ENCODE results near the gene SPIRE2. TPM values are rescaled to one million over a fixed set of nuclear protein-coding genes. Genes with fewer than 3 reads are reported as not detected.

SPIRE2 gene
- total and polyA plus RNA-seq, 2 donors: 1.6 to 3.7 TPM

DNA sequence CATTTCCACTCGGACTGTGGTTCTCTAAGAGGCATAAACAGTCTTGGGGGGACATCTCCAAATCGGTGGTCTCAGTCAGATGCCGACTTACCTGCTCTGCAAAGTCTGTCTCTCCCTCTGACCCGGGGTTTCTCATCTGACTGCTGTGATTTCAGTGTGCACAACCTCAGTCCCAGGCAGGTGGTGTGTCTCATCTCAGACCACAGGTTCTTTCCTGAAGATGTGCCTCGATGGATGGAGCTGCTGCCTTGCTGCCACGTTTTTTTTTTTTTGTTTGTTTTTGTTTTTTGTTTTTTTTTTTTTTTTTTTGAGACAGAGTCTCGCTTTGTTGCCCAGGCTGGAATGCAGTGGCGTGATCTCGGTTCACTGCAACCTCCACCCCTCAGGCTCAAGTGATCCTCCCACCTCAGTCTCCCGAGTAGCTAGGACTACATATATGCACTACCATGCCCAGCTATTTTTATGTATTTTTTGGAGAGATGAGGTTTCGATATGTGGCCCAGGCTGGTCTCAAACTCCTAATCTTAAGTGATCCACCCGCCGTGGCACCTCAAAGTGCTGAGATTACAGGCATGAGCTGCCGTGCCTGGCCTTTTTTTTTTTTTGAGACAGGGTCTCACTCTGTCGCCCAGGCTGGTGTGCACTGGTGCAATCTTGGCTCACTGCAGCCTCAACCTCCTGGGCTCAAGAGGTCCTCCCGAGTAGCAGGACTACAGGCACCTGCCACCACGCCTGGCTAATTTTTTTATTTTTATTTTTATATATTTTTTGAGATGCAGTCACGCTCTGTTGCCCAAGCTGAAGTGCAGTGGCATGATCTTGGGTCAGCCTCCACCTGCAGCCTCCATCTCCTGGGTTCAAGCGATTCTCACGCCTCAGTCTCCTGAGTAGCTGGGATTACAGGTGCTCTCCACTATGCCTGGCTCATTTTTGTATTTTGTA lies 15.4 kb downstream of the SPIRE2 start:
- H3K9me3 ChIP-seq (ENCODE audit: control insufficient read depth in 2 of 2, insufficient read depth in 1 of 2, low read length in 1 of 2): no peaks in the 10 kb centered on the region
- 86% methylated on average over 19 of the region's 20 CpGs for WGBS
- H3K27ac ChIP-seq (ENCODE audit: low read depth in 1 of 2, low read length in 1 of 2): no peak overlapping the region
- H3K27me3 ChIP-seq (ENCODE audit: control insufficient read depth in 2 of 2, insufficient read depth in 1 of 2, low read length in 1 of 2): peaks cover 0 to 2% of the 10 kb centered on the region in 2 donors
- H3K4me3 ChIP-seq (ENCODE audit: low read length in 2 of 2): no peak overlapping the region
- peaks cover 0 to 14% of the 10 kb centered on the region in 2 donors for H3K4me1 ChIP-seq (ENCODE audit: control insufficient read depth in 2 of 2, insufficient read depth in 2 of 2, low read length in 2 of 2)
- no peaks in the 10 kb centered on the region for H3K36me3 ChIP-seq (ENCODE audit: control insufficient read depth in 2 of 2, insufficient read depth in 2 of 2, low read length in 1 of 2)
- DNase-seq (ENCODE audit: low read depth in 6 of 9, low spot score in 9 of 9): no peak

DNA sequence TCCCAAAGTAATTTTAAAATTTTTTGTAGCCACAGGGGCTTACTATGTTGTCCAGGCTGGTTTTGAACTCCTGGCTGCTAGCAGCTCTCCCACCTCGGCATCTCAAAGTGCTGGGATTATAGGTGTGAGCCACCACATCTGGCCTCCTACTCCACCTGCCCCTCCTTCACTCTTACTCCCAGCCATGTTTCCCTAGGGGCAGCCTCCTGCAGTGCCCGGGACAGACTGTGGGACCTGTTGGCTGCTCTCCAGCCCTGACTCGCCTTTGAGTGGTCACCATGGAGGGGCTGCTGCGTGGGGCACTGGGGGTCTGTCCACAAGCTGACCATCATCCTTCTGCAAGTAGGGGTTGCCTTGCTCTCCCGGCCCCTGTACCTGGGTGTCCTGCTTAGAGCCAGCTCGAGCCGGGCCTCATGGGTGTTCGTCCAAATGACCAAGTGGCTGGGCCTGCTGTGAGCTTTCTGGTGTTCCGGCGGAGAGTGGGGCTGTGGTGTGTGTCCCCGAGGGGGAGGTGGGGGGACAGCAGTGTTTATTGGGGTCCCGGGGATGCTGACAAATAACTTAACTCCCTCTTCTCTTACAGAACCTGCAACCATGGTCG lies 16.6 kb downstream of the SPIRE2 start:
- peaks cover 0 to 2% of the 10 kb centered on the region in 2 donors for H3K27me3 ChIP-seq (ENCODE audit: control insufficient read depth in 2 of 2, insufficient read depth in 1 of 2, low read length in 1 of 2)
- H3K4me3 ChIP-seq (ENCODE audit: low read length in 2 of 2): no peak overlapping the region
- WGBS: 93% methylated on average over 13 of the region's 13 CpGs
- H3K9me3 ChIP-seq (ENCODE audit: control insufficient read depth in 2 of 2, insufficient read depth in 1 of 2, low read length in 1 of 2): no peaks in the 10 kb centered on the region
- no peaks in the 10 kb centered on the region for H3K36me3 ChIP-seq (ENCODE audit: control insufficient read depth in 2 of 2, insufficient read depth in 2 of 2, low read length in 1 of 2)
- H3K27ac ChIP-seq (ENCODE audit: low read depth in 1 of 2, low read length in 1 of 2): no peak overlapping the region
- peaks cover 0 to 14% of the 10 kb centered on the region in 2 donors for H3K4me1 ChIP-seq (ENCODE audit: control insufficient read depth in 2 of 2, insufficient read depth in 2 of 2, low read length in 2 of 2)
- no peak for DNase-seq (ENCODE audit: low read depth in 6 of 9, low spot score in 9 of 9)

DNA sequence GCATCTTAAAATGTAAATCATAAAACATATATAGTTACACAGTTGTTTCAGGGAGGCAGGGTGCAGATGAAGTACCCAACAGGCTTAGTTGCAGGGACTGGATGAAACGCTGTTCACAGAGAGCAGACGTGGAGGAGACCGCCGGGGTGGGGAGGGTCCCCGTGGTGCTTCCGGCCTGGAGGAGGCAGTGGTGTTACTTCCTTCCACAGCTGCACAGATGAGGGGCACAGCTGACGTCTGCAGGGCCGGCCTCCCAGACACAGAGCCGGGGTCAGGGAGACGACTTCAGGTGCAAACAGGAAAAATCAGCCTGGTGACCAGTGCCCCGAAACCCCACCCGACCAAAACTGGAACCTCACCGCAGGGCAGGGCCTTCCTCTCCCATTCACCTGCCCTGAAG lies 17.1 kb downstream of the SPIRE2 start:
- peak in 5 of 9 donors; percentile 42 to 73 (median 47) for DNase-seq (ENCODE audit: low read depth in 6 of 9, low spot score in 9 of 9)
- H3K4me3 ChIP-seq (ENCODE audit: low read length in 2 of 2): no peak overlapping the region
- no peaks in the 10 kb centered on the region for H3K36me3 ChIP-seq (ENCODE audit: control insufficient read depth in 2 of 2, insufficient read depth in 2 of 2, low read length in 1 of 2)
- H3K27ac ChIP-seq (ENCODE audit: low read depth in 1 of 2, low read length in 1 of 2): peak overlapping the region in 1 of 2 donors; percentile 77
- peaks cover 0 to 14% of the 10 kb centered on the region in 2 donors for H3K4me1 ChIP-seq (ENCODE audit: control insufficient read depth in 2 of 2, insufficient read depth in 2 of 2, low read length in 2 of 2)
- peaks cover 0 to 2% of the 10 kb centered on the region in 2 donors for H3K27me3 ChIP-seq (ENCODE audit: control insufficient read depth in 2 of 2, insufficient read depth in 1 of 2, low read length in 1 of 2)
- no peaks in the 10 kb centered on the region for H3K9me3 ChIP-seq (ENCODE audit: control insufficient read depth in 2 of 2, insufficient read depth in 1 of 2, low read length in 1 of 2)
- 17% methylated on average over 13 of the region's 13 CpGs for WGBS

DNA sequence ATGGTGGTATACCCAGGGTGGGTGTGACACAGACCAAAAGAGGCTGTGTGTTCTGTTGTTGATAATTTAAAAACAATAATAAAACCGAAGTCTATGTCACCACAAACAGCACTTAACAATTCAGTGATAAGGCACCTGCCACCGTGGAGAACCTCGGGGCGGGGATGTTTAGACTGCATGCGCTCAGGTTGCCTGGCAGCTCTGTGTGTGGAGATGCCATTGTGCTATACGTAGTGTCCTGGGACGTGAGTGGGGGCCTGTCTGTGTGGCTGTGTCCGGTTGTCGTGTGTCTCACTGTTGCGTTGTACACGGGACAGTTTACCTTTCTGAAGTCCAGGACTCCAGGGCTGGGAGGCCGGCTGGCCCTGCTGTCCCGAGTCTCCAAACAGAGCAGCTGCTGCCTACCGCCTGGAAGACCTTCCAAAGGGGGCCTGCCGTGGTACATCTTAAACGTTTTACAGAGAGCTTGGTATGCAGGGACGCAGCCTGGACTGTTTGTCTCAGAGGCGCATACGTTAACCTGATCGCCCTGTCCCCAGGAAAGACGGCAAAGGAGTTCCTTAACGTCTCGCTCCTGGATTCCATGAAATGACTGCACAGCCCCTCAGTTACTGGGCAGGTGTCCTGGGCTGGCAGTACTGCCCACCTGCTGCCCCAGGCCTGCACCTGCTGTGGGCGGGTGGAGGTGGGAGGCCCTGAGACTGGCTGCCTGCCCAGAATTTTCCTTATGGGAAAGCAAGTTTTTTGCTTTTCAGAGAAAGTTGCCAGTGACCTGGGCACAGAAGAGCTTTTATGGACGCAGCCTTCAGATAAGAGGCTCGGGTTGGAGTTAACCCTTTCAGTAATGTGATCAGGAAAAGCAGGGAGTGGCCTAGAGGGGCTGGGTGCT lies 19.0 kb downstream of the SPIRE2 start:
- 92% methylated on average over 26 of the region's 26 CpGs for WGBS
- Histone ChIP-seq H3K36me3 (ENCODE audit: control insufficient read depth in 2 of 2, insufficient read depth in 2 of 2, low read length in 1 of 2) (no peaks in the 10 kb centered on the region), H3K4me3 (ENCODE audit: low read length in 2 of 2) (no peak overlapping the region), H3K27ac (ENCODE audit: low read depth in 1 of 2, low read length in 1 of 2) (no peak overlapping the region), H3K9me3 (ENCODE audit: control insufficient read depth in 2 of 2, insufficient read depth in 1 of 2, low read length in 1 of 2) (no peaks in the 10 kb centered on the region), H3K27me3 (ENCODE audit: control insufficient read depth in 2 of 2, insufficient read depth in 1 of 2, low read length in 1 of 2) (peaks cover 0 to 2% of the 10 kb centered on the region in 2 donors), H3K4me1 (ENCODE audit: control insufficient read depth in 2 of 2, insufficient read depth in 2 of 2, low read length in 2 of 2) (peaks cover 0 to 14% of the 10 kb centered on the region in 2 donors)
- DNase-seq (ENCODE audit: low read depth in 6 of 9, low spot score in 9 of 9): no peak

DNA sequence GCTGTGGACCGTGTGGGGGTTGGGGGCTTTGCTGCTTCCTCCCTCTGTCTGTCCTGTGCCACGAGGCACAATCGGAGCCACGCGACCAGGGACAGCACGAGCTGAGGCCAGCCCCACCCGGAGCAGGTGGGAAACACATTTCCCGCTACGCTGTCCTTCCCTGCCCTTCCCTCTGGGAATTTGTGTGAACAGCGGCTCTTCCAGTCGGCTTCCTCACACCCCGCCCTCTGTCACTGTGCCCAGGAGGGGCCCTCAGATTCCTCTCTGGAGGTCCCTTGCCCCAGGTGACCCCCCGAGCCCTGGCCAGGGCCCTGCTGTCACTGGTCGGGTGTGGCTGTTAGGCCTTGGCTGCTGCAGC lies 19.6 kb downstream of the SPIRE2 start:
- H3K4me1 ChIP-seq (ENCODE audit: control insufficient read depth in 2 of 2, insufficient read depth in 2 of 2, low read length in 2 of 2): peaks cover 0 to 14% of the 10 kb centered on the region in 2 donors
- H3K27ac ChIP-seq (ENCODE audit: low read depth in 1 of 2, low read length in 1 of 2): no peak overlapping the region
- 93% methylated on average over 14 of the region's 14 CpGs for WGBS
- no peaks in the 10 kb centered on the region for H3K9me3 ChIP-seq (ENCODE audit: control insufficient read depth in 2 of 2, insufficient read depth in 1 of 2, low read length in 1 of 2)
- peaks cover 0 to 2% of the 10 kb centered on the region in 2 donors for H3K27me3 ChIP-seq (ENCODE audit: control insufficient read depth in 2 of 2, insufficient read depth in 1 of 2, low read length in 1 of 2)
- H3K4me3 ChIP-seq (ENCODE audit: low read length in 2 of 2): no peak overlapping the region
- no peaks in the 10 kb centered on the region for H3K36me3 ChIP-seq (ENCODE audit: control insufficient read depth in 2 of 2, insufficient read depth in 2 of 2, low read length in 1 of 2)
- DNase-seq (ENCODE audit: low read depth in 6 of 9, low spot score in 9 of 9): no peak

DNA sequence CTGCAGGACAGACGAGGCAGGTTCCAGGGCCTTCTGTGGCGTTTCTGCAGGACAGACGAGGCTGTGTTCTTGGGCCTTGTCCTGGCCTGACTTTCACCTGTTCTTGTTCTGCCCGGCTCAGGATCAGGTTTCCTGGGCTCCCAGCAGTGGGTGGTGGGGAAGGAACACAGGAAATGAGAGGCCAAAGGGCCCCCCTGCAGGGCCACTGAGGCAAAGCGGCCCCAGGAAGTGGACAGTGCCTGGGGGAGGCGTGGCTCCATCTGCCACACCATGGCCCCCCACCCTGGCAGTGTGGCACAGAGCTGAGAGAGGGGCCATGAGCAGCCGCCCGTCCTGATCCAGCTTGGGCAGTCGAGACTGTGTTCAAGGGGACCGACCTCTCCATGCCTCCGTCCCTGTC lies 20.7 kb downstream of the SPIRE2 start:
- H3K9me3 ChIP-seq (ENCODE audit: control insufficient read depth in 2 of 2, insufficient read depth in 1 of 2, low read length in 1 of 2): no peaks in the 10 kb centered on the region
- WGBS: 95% methylated on average over 11 of the region's 11 CpGs
- H3K27me3 ChIP-seq (ENCODE audit: control insufficient read depth in 2 of 2, insufficient read depth in 1 of 2, low read length in 1 of 2): no peaks in the 10 kb centered on the region
- no peaks in the 10 kb centered on the region for H3K36me3 ChIP-seq (ENCODE audit: control insufficient read depth in 2 of 2, insufficient read depth in 2 of 2, low read length in 1 of 2)
- H3K4me1 ChIP-seq (ENCODE audit: control insufficient read depth in 2 of 2, insufficient read depth in 2 of 2, low read length in 2 of 2): peaks cover 0 to 14% of the 10 kb centered on the region in 2 donors
- H3K4me3 ChIP-seq (ENCODE audit: low read length in 2 of 2): no peak overlapping the region
- H3K27ac ChIP-seq (ENCODE audit: low read depth in 1 of 2, low read length in 1 of 2): no peak overlapping the region
- DNase-seq (ENCODE audit: low read depth in 6 of 9, low spot score in 9 of 9): no peak

DNA sequence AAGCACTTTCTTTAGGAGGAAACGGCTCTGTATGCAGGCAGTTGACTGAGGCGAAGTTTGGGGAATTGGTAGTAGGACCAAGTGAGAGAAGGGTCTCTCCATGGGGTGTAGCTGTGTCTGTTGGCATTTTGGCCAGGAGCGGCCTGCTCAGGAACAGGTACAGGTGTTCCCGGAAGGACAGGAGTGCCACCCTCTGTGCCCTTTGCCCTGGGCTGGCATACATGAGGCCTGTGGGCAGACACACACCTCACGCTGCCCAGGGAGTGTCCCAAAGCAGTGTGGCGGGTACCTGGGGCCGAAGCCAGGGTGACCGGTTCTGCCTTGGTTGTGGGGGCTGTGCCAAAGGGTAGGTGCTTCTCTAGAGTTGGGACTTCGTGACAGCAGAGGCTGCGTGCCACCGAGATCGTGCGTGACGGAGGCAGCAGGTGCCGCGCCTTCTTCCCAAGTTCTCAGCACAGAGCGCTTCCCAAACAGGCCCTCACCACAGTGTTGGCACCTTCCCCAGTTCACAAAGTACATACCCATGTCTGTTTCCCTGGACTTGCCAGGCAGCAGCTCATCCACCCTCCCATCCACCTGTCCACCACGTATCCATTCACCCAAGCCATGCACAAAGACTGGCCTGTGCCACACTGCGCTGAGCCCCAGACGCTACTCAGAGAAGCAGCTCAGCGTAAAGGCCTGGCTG lies 25.2 kb downstream of the SPIRE2 start:
- DNase-seq (ENCODE audit: low read depth in 6 of 9, low spot score in 9 of 9): no peak
- no peaks in the 10 kb centered on the region for H3K4me1 ChIP-seq (ENCODE audit: control insufficient read depth in 2 of 2, insufficient read depth in 2 of 2, low read length in 2 of 2)
- H3K4me3 ChIP-seq (ENCODE audit: low read length in 2 of 2): no peak overlapping the region
- H3K27me3 ChIP-seq (ENCODE audit: control insufficient read depth in 2 of 2, insufficient read depth in 1 of 2, low read length in 1 of 2): no peaks in the 10 kb centered on the region
- H3K27ac ChIP-seq (ENCODE audit: low read depth in 1 of 2, low read length in 1 of 2): no peak overlapping the region
- H3K9me3 ChIP-seq (ENCODE audit: control insufficient read depth in 2 of 2, insufficient read depth in 1 of 2, low read length in 1 of 2): no peaks in the 10 kb centered on the region
- no peaks in the 10 kb centered on the region for H3K36me3 ChIP-seq (ENCODE audit: control insufficient read depth in 2 of 2, insufficient read depth in 2 of 2, low read length in 1 of 2)
- 95% methylated on average over 21 of the region's 21 CpGs for WGBS

DNA sequence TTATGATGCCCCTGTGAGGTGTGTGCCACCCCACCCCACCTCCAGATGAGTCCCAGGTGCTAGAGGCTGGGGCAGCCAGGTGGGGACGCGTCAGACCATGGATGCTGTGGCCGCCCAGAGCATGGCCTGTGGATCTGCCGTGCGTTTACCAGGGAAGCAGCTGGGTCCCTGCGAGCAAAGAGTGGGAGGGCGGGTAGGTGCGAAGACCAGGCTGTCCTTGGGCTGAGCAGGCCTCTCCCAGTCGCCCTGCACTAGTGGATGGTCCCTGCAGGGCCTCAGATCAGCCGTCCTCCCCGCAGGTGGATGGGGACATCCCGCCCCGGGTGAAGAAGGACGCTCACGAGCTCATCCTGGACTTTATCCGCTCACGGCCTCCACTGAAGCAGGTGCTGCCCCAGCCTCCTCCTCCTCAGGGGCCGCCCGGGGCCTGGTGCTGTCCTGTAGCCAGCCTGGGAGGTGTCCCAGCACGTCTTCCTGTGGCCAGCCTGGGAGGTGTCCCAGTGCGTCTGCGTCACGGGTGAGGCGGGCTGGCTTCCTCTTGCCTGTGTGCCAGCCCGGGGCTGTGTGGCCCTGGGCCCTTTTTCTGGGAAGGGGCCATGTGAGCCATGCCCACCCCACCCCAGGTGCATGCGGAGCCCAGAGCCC lies 27.1 kb downstream of the SPIRE2 start:
- Histone ChIP-seq H3K4me1 (ENCODE audit: control insufficient read depth in 2 of 2, insufficient read depth in 2 of 2, low read length in 2 of 2) (peaks cover 0 to under 1% of the 10 kb centered on the region in 2 donors), H3K27me3 (ENCODE audit: control insufficient read depth in 2 of 2, insufficient read depth in 1 of 2, low read length in 1 of 2) (no peaks in the 10 kb centered on the region), H3K27ac (ENCODE audit: low read depth in 1 of 2, low read length in 1 of 2) (no peak overlapping the region), H3K4me3 (ENCODE audit: low read length in 2 of 2) (no peak overlapping the region), H3K9me3 (ENCODE audit: control insufficient read depth in 2 of 2, insufficient read depth in 1 of 2, low read length in 1 of 2) (no peaks in the 10 kb centered on the region), H3K36me3 (ENCODE audit: control insufficient read depth in 2 of 2, insufficient read depth in 2 of 2, low read length in 1 of 2) (no peaks in the 10 kb centered on the region)
- 94% methylated on average over 26 of the region's 26 CpGs for WGBS
- no peak for DNase-seq (ENCODE audit: low read depth in 6 of 9, low spot score in 9 of 9)

Data from thymus (tissue), 11 donors.